Limb (tissue), 2 donors: ENCODE data around the gene GNAZ.
A peak's percentile ranks its signal among the peaks of the same experiment; 100 is the strongest.

Source experiments
- DNase-seq, 2 donors: peaks; one replicate each; pipeline ENCODE4 v3.0.0-alpha.2; 2016; ENCODE audit errors: extremely low spot score in 2 of 2

Gene GNAZ

DNA sequence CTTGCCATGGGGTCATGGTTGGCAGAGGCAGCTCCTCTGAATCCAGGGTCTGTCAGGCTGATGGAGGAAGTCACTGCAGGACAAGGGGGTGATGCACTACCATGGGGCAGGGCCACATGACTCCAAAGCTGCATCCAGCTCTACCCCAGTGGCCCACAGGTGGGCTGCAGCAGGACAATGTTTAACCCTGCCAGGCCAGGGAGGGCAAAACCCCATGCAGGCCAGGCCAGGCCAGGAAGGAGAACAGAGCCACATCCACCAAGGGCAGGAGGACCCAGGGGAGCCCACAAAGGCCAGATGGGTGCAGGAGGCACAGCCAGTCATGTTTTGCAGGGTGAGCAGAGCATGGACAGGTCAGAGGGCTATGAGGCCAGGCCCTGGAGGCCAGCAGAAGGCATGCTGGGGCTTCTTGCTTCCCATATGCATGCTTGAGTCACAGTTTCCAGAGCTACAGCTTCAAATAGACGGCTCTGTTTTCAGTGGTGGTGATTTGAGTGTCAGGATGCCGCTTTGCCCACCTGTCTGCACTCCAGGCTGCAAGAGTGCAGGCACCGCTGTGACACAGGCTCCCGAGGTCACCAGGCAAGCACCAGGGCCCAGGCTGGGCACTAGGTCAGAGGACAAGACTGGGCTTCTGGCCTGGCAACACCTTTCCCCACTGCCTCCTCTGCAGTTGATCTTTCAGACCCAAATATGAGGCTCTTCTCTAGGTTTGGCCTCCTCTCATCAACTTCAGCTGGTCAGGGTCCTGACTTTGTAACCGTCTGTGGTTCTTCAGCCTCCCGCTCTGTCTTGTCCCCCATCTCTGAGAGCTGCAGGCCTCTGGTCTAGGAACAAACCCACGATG lies 48.6 kb downstream of the GNAZ start:
- DNase-seq, result no peak

DNA sequence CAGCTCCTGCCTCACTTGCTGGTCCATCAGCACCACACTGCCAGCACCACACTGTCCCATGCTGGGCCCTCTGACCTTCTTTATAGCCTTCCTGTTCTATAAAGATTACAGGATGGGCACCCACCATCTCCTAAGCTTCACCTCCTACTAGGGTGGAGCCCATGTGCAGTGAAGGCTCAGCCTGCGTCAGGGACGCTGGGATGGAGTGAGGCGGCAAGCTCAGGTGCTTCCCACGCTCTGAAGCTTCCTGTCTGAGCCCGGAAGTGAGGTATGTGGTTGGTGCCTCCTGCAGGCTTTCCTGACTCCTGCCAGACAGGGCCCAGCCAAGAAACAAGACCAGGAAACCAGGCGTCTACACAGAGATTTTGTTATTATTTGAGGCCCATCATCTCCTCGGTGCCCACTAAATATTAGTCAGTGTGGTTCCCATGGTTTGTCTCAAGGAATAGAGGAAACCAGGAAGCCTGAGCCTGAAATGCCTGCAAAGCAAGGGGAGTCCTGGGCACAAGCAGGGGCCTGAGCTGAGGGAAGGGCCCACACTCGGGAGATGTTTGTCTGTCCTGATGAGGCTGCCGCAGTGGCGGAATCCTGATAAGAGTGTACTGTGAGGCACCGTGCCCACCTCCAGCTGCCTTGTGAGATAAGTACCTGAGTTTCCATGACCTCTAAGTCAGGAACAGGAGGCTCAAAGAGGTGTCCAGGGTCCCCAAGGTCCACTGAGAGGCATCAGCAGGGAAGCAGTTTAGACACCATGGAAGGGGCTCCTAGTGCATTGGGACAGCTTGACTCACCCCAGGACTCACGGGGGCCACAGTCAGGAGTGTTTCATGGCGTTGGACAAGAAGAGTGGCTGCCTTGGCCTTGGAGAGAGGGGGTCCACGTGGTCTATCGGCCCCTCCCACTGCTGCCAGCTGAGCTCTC lies 49.4 kb downstream of the GNAZ start:
- DNase-seq, result no peak

DNA sequence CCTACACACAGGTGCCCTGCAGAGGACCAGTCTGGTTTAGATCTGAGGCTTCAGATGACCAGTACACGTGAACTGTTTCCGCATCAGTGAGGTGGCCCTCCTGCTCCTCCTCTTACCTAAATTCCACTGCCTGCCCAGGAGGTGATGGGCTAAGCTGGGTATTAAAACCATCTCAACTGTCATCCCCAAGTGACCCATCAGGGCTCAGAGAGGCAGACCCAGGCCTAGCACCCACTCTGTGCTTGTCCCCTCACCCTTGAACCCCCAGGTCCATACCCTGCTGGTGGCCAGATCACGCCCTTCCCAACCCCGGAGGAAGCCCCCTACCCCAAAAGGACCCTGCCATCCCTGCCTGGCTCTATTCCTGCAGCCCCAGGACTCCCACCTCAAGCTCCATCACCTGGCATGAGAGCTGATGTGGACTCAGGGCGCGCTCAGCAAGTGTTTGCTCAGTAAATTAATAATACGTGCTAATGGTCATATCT lies 50.1 kb downstream of the GNAZ start:
- no peak for DNase-seq

DNA sequence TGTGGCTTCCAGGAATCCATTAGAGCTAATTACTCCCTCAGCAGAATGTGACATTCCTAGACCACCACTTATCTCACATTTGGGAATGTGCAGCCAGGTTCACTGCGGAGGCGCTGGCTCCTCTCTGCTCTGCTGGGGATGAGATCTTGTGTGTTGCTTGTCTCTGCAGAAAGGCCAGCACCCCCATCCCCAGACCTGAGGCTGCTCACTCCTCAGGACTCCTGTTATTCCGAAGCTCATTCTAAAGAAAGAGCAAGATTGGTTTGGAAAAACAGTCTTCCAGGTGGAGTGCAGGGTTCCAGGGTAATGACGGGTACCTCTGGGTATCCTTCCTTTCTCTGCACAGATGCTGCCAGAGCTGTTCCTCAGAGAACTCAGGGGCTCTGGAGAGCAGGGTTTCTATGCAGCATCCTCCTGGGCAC lies 50.7 kb downstream of the GNAZ start:
- DNase-seq, result no peak

DNA sequence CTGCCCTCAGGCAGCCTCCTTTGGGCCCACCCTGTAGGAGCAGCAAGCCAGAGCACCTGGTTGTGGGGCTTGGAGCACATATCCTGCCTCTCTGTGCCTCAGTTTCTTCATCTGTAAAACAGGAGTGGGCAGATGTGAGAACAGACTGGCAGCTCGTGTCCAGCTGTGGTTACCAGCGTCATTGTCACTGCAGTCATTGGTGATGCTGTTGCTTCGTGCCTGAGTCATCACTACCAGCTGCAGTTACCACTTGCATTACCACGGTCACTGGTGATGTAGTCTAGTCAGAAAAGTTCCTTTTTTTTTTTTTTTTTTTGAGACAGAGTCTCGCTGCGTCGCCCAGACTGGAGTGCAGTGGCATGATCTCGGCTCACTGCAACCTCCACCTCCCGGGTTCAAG lies 51.1 kb downstream of the GNAZ start:
- no peak for DNase-seq

DNA sequence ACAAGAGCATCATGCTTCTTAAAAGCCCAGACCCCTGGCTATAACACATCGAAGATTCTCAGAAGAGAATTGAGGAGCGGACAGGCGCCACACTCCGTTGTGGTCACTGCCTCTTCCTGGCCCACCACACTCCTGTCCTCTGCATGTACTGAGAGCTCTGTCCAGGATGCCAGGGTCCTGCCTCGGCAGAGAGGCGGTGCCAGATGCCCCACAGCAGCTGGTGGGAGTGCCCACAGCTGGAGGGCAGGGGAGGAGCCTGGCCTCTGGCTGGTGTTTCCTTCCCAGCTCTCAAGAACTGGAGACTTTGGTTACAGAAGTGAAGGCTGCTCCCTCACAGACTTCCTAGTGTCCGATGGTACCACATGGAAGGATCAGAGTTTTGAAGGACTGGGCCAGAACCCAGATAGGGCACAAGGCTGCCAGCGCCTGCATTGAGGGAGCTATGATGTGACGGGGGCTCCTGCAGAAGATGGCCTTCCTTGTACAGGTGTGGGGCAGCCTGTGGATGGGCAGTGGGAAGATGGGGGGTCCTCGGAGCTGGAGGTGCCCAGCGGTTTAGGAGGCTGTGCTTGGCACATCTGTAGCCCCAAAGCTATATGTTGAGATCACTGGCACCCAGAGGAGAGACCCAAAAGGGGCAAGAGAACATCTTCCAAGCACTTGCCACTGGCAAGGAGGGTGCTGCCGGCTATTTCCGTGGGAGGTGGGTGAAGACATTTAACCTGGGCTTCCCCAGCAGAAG lies 52.1 kb downstream of the GNAZ start:
- DNase-seq, result no peak

DNA sequence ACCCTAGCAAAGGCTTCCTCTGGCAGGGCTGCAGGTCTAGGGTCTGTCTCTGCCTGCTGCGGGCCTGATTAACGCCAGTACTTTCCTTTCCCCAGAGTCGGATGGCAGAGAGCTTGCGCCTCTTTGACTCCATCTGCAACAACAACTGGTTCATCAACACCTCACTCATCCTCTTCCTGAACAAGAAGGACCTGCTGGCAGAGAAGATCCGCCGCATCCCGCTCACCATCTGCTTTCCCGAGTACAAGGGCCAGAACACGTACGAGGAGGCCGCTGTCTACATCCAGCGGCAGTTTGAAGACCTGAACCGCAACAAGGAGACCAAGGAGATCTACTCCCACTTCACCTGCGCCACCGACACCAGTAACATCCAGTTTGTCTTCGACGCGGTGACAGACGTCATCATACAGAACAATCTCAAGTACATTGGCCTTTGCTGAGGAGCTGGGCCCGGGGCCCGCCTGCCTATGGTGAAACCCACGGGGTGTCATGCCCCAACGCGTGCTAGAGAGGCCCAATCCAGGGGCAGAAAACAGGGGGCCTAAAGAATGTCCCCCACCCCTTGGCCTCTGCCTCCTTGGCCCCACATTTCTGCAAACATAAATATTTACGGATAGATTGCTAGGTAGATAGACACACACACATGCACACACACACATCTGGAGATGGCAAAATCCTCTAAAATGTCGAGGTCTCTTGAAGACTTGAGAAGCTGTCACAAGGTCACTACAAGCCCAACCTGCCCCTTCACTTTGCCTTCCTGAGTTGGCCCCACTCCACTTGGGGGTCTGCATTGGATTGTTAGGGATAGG lies 52.9 kb downstream of the GNAZ start:
- no peak for DNase-seq

DNA sequence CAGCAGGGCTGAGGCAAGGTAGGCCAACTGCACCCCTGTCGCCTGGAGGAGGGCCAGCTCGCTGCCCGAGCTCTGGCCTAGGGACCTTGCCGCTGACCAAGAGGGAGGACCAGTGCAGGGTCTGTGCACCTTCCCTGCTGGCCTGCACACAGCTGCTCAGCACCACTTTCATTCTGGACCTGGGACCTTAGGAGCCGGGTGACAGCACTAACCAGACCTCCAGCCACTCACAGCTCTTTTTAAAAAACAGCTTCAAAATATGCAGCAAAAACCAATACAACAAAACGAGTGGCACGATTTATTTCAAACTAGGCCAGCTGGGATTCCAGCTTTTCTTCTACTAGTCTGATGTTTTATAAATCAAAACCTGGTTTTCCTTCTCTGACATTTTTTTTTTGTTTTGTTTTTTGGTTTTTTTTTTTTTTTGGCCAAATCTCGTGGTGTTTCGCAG lies 53.5 kb downstream of the GNAZ start:
- DNase-seq, result no peak

DNA sequence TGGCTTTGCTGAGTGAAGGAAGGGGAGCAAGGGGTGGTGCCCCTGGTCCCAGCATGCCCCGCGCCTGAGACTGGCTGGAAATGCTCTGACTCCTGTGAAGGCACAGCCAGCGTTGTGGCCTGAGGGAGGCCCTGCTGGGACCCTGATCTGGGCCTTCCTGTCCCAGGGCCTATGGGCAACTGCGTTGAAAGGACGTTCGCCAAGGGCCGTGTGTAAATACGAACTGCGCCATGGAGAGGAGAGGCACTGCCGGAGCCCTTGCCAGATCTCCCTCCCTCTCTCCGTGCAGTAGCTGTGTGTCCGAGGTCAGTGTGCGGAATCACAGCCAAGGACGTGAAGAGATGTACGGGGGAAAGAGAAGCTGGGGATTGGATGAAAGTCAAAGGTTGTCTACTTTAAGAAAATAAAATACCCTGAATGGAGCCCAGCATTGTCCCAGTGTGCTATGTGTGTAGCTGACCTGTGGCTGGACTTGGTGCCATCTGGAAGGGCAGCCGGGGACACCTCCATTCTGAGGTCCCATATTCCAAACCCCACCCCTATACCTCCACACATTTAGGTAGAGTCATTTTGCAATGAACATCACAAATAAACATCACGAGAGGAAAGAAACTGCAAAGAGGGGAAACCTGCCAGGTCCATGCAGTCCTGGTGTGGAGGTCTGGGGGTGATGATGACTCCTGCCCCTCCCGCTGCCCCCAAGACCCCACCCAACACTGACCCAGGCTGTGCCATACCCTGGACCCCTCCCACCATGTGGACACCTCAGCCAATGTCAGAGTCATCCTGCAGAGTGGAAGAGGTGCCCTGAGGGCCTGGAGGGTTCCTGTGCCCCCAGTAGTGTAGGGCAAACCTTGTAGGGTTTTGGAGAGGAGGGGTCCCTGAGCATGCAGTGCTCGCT lies 54.5 kb downstream of the GNAZ start:
- DNase-seq, result no peak

DNA sequence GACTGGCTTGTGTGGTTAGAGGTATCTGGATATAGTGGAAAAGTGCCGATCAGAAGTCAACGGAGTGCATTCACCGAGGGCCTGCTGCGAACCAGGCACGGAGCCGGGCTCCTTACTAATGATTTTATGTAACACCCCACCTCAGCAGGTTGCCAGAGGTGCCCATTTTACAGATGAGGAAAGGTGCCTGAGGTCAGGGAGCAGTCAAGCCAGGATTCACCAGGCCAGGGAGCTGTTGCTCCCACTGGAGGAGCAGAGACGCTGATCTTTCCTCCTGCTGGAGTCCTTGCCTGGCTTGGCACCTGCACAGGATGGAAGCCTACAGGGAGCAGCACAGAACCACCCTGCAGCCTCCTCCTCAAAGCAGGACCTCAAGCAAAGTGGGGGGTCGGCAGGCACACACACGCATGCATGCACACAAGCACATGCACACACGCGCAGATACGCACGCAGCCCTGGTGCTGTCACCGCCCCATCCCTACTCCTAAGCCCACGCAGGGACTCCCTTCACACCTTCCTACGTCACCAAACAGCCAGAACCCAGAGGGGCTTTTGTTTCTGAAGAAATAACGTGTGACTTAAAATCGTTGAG lies 55.3 kb downstream of the GNAZ start:
- no peak for DNase-seq

DNA sequence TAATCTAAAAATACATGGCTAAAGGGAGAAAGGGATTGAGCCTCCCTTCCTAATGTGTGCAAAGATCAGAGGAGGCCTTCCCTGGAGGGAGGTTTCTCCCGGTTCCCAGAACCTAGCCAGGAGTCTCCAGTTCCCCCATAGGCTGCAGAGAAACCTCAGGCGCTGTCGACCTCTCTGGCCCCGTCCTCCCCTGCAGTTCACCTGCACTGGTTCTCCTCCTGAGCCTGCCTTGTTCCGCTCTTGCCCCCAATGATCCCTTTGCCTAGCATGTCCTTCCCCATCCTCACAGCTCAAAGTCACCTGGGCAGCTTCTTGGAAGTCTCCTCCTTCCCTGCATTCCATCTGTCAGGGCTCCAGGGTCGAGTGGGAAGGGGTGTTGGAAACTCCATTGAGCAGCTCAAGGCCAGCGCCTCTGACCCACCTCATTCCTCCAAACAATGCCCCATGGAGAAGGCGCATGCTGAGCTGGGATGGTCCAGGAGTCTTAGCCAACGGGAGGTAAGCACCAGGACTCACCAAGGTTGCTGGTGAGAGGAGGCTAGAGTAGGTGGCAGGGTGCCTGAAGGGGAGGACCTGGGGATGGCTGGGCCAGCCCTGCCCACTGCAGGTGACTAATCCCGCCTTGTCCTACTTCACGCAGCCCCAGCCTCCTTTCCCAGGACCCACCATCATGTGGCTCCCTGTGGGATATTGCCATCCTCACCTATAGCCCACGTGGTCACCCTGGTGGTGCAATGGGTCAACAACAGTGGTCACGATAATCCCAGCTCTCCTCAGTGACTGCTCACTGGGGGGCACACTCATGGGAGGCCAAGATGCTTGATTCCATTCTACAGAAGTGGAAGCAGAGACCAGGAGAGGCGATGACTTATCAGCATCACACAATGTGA lies 56.1 kb downstream of the GNAZ start:
- no peak for DNase-seq

DNA sequence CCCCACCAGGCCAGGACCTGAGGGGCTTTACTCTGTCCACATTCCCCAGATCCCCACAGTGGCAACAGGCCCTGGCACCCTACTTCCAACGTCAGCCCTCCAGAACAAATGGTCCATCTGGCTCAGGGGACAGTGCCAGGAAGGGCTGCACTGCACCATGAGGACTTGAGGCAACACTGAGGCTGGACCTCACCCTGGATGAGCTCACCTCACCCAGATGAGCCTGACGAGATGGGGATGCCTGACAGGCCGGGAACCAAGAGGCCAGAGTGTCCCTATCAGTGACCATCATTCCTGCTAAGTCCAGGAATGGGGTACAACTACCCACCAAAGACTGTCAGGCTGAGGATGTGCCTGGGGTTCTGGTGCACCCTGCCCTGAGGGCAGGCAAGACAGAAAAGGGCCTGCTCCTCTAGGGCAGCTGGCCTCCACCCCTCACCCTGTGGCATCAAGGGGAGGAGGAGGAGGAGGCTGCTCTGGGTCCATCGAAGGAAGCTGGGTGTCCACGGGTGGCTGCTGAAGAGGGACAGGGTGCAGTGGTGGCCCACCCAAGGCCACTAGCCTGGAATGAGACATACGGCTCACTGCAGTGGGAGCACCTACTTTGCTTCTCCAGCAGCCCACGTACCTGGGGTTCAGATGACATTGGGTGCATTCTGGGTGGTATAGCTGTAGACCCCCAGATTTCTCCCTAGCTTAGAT lies 56.9 kb downstream of the GNAZ start:
- DNase-seq, result no peak

DNA sequence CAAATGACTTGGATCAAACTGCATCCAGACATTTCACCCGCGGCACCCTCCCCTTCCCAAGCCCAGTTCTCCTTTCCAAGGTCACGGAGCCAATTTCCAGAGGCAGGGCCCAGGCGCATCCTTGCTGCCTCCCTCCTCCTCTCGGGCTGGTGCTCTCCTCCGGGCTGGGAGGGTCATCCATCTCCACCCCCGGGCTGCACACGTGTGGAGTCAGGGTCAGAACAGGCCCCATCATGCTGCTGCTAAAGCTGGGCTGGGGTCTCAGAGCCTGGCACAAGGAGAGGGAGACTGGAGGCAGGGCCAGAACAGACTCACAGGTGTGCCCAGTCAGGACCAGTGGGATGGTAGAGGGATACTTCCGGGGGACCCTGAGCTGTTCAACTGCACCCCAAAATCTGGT lies 57.5 kb downstream of the GNAZ start:
- no peak for DNase-seq

DNA sequence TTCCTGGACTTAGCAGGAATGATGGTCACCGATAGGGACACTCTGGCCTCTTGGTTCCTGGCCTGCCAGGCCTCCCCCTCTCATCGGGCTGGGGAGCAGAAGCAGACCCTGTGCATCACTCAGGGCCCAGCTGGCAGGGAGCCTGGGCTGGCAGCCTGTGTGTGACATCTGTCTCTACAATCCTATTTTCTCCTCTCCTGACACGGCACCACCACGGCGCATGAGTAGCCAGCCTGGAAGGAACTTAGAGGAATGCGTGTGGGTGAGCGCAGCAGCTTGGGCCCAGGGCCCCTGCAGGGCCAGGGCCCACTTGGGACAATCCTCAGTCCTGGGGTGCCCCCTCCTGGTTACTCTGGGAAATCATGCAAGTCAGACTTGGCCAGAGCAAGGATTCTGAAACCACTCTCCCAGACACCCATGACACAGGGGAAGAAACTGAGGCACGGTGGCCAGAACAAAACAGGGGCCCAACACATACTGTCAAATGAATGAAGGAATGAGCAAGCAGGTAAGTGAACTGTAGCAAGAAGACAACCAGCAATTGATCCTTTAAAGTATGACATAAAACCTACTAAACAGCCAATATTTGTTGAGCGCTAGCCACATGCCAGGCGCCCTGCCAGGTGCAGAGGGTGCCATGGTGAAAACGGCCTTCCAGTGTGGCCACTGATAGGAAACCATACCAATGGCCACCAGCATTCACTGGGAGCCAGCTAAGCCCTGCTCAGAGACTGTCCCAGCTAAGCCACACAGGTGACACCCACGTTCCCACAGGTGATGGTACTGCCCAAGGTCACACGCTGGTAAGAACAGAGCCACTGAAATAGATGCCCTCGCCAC lies 58.2 kb downstream of the GNAZ start:
- peak; percentile 64 to 83 for DNase-seq

DNA sequence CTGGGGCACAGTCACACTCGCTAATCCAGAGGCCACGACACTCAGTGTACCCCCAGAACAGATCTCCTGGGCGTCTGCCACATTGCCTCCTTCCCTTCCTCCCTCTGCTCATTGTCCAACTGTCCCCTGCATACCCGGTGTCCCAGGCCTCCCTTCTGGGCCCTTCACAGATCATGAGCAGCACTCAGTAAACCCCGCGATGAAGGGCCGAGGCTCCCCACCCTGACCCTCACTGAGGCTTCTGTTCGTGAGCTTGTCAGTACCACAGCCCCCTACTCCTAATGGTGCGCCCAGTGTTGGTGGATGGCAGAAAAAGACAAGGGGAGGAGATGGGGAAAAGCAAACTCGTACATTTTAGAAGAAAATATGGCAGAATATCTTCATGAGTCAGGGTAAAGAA lies 58.8 kb downstream of the GNAZ start:
- DNase-seq, result no peak

DNA sequence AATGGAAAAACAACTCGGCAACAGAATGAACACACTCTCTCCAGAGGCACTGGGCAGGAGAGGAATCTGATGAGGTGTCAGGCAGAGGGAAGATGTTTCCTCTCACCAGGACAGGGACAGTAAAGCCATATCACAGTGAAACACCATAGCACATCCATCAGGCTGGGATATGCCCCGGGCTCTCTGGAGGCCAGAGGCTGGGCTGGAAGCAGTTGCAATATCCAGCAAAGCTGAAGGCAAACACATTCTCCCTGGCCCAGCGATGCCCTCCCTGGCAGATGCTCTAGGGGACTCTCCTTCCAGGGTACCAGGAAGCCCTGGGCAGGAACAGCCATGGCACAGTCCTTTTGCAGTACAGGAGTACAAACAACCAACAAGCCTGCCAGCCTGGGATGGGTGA lies 60.4 kb downstream of the GNAZ start:
- no peak for DNase-seq

DNA sequence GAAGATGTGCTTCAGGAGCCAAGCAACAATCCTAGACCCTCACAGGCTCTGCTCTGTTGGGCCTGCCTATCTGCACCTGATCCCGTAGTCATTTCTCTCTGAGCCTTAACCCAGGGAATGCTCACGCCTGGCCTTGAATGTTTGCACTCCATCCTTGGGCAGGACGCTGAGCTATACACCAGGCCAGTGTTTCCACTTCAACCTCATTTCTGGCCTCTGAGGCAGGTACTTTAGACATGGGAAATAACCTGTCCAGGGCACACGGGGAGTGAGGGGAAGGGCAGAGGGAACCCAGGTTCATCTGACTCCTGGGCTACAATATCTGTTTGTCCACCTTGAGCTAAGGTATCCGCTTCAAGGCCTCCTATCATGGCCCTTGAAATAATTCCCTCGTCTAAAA lies 61.6 kb downstream of the GNAZ start:
- DNase-seq, result no peak
